Smooth muscle cell (in vitro differentiated cells): ENCODE data around the gene MYO16. TPM values are rescaled to one million over a fixed set of nuclear protein-coding genes. Genes with fewer than 3 reads are reported as not detected.

Source experiments
- DNase-seq: peaks from one replicate; lab custom pipeline; 2025; ENCODE audit not compliant: unreplicated experiment; lab: John Stamatoyannopoulos, UW
- H2AFZ ChIP-seq: fragments of 200-600 bp; sonication (generic); 2 replicates; pipeline ENCODE4 v1.6.0; 2016; ENCODE audit warnings: antibody characterized with exemption, low read depth, mild to moderate bottlenecking
- H3F3A ChIP-seq: fragments of 200-600 bp; sonication (generic); 2 replicates; pipeline ENCODE4 v1.6.0; 2017; ENCODE audit warnings: antibody characterized with exemption, low read depth
- H3K27ac ChIP-seq: fragments of 200-600 bp; sonication (generic); 2 replicates; pipeline ENCODE4 v1.5.1; 2016; ENCODE audit warnings: low read depth, mild to moderate bottlenecking
- H3K27me3 ChIP-seq: fragments of 200-600 bp; sonication (generic); 2 replicates; pipeline ENCODE4 v1.6.1; 2016; ENCODE audit warnings: low read depth, mild to moderate bottlenecking
- H3K36me3 ChIP-seq: fragments of 200-600 bp; sonication (generic); 2 replicates; pipeline ENCODE4 v1.5.1; 2016; ENCODE audit warnings: low read depth
- H3K4me1 ChIP-seq: fragments of 200-600 bp; sonication (generic); 2 replicates; pipeline ENCODE4 v1.5.1; 2016; ENCODE audit warnings: low read depth
- H3K4me2 ChIP-seq: fragments of 200-600 bp; sonication (generic); 2 replicates; pipeline ENCODE4 v1.6.0; 2016; ENCODE audit warnings: mild to moderate bottlenecking
- H3K4me3 ChIP-seq: fragments of 200-600 bp; sonication (generic); 2 replicates; pipeline ENCODE4 v1.5.1; 2016; ENCODE audit warnings: mild to moderate bottlenecking
- H3K79me2 ChIP-seq: fragments of 200-600 bp; sonication (generic); 2 replicates; pipeline ENCODE4 v1.6.0; 2016; ENCODE audit warnings: low read depth, mild to moderate bottlenecking
- H3K9ac ChIP-seq: fragments of 200-600 bp; sonication (generic); 2 replicates; pipeline ENCODE4 v1.6.0; 2016; ENCODE audit warnings: low read depth
- H3K9me3 ChIP-seq: fragments of 200-600 bp; sonication (generic); replicated peaks from 2 replicates; pipeline ENCODE4 v1.5.1; 2016; ENCODE audit warnings: low read depth
- H4K20me1 ChIP-seq: fragments of 200-600 bp; sonication (generic); 2 replicates; pipeline ENCODE4 v1.6.0; 2016; ENCODE audit warnings: low read depth
- WGBS: methylation state at CpG from one replicate; pipeline ENCODE4 v1.1.7; 2016; ENCODE audit warnings: low lambda C conversion rate; 5-methylcytosine and 5-hydroxymethylcytosine counted together
- polyA plus RNA-seq: library from polyadenylated mRNA; unstranded; fragments of >200 nt; fragmentation: Nextera tagmentation; extraction: Ambion mirVana; gene quantifications from 2 replicates; pipeline ENCODE4 v1.2.1, GENCODE V29; 2016
- total RNA-seq: library from RNA; depleted of rRNA; stranded (reverse); fragments of >200 nt; gene quantifications from 2 replicates; pipeline ENCODE4 v1.2.3, GENCODE V29; 2014
- TF ChIP-seq, protein P1 (sequence below): fragments of 200-600 bp; sonication (generic); IDR thresholded peaks from 2 replicates; pipeline ENCODE4 v1.5.1; 2017; ENCODE audit warnings: borderline replicate concordance, mild to moderate bottlenecking, antibody characterized with exemption; ENCODE audit not compliant: insufficient read depth, poor library complexity, severe bottlenecking

The MYO16 gene
- total RNA-seq = 0.09 TPM in 1 of 2 replicates, not detected in the other
- polyA plus RNA-seq = not detected in 2 replicates

DNA sequence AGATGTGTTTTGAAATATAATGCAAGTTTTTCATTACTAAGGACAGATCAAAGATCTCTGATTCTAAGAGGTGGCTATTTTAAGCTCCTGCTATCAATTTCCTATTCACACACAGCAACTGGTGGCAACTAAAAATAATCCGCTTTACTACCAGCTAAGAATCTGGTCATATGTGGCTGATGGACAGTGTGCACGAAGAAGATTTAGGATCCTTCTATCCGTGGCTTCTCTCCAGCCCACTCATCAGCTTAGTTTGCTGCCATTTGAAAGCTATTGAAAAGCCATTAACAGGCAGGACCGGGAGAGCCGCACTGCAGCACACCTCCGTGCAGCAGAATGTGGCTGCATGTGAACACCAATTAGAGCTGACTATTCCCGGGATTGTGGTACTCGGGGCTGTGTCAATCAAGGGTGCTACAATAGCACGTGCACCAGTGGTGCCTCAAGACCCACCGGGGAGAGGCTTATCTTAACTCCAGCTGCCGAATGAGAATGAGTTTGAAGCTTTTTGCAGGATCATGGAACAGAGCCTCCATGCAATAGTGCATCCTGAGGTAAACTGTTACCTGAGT lies at the start of gene MYO16:
TSS of gene MYO16 (plus strand) at position 431 of the 572 bp plus-strand sequence. CDS start 234 bp downstream, outside the sequence.
- Histone ChIP-seq H3K27ac (no peak within 1 kb of the TSS), H4K20me1 (no peaks in the 10 kb centered on the region), H3K4me3 (no peak within 1 kb of the TSS), H3F3A (no peaks in the 10 kb centered on the region), H3K79me2 (no peaks in the 10 kb centered on the region), H2AFZ (no peak within 1 kb of the TSS), H3K4me2 (no peak within 1 kb of the TSS), H3K9me3 (no peaks in the 10 kb centered on the region), H3K4me1 (no peaks in the 10 kb centered on the region), H3K9ac (no peak within 1 kb of the TSS), H3K27me3 (peaks cover 6% of the 10 kb centered on the region), H3K36me3 (no peaks in the 10 kb centered on the region)
- no peak for DNase-seq
- TF ChIP-seq, protein P1, sequence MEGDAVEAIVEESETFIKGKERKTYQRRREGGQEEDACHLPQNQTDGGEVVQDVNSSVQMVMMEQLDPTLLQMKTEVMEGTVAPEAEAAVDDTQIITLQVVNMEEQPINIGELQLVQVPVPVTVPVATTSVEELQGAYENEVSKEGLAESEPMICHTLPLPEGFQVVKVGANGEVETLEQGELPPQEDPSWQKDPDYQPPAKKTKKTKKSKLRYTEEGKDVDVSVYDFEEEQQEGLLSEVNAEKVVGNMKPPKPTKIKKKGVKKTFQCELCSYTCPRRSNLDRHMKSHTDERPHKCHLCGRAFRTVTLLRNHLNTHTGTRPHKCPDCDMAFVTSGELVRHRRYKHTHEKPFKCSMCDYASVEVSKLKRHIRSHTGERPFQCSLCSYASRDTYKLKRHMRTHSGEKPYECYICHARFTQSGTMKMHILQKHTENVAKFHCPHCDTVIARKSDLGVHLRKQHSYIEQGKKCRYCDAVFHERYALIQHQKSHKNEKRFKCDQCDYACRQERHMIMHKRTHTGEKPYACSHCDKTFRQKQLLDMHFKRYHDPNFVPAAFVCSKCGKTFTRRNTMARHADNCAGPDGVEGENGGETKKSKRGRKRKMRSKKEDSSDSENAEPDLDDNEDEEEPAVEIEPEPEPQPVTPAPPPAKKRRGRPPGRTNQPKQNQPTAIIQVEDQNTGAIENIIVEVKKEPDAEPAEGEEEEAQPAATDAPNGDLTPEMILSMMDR = no peak
- WGBS = 75% methylated on average over 11 of the region's 11 CpGs

DNA sequence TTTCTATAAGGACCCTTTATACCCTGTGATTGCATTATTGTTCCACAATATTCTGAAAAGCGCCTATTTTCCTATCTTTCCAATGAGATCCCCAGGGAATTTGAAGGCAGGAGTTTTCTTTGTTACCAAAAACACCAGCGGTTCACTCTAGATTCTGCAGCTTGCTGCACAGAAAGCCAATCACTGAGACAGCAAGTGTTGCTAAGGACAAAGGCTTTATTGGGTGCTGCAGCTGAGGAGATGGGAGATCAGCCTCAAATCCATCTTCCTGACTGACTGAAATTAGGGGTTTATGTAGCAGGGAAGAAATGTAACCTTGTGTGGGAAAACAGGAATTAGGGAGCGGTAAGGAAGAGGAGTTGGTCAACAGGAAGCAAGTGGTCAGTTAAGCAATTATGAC lies 42.6 kb upstream of the MYO16 start:
- H3K4me1 ChIP-seq = no peaks in the 10 kb centered on the region
- 91% methylated on average over 3 of the region's 3 CpGs for WGBS
- H3K27me3 ChIP-seq = no peaks in the 10 kb centered on the region
- H3K36me3 ChIP-seq = no peaks in the 10 kb centered on the region
- no peaks in the 10 kb centered on the region for H4K20me1 ChIP-seq
- no peaks in the 10 kb centered on the region for H3K79me2 ChIP-seq
- no peak for DNase-seq
- no peak overlapping the region for H3K4me2 ChIP-seq
- H3F3A ChIP-seq = no peaks in the 10 kb centered on the region
- H3K9me3 ChIP-seq = no peaks in the 10 kb centered on the region
- TF ChIP-seq, protein P1 = no peak
- H2AFZ ChIP-seq = no peak overlapping the region
- H3K4me3 ChIP-seq = no peak overlapping the region
- no peak overlapping the region for H3K9ac ChIP-seq
- no peak overlapping the region for H3K27ac ChIP-seq

DNA sequence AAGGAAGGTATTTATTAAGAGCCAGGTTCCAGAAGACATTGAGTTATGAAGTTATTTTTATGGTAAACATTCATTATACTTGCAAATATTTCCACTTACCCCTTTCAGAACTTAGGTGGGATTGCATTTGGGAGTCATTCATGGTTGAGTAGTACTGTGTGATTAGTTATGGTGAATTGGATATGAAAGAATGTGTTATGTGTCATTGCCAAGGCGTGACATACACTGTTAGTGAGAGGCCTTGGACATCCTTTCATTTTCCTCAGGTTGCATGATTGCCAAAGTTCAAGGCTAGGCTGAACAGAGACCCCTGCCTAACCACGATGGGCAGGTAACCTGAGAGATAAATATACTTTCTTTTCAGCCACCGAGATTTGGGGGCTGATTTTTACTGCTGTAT lies 40.9 kb upstream of the MYO16 start:
- WGBS = 85% methylated on average over 3 of the region's 3 CpGs
- no peaks in the 10 kb centered on the region for H4K20me1 ChIP-seq
- no peaks in the 10 kb centered on the region for H3K79me2 ChIP-seq
- H3K4me1 ChIP-seq = no peaks in the 10 kb centered on the region
- H3K36me3 ChIP-seq = no peaks in the 10 kb centered on the region
- H3K9me3 ChIP-seq = no peaks in the 10 kb centered on the region
- no peak overlapping the region for H3K27ac ChIP-seq
- TF ChIP-seq, protein P1 = no peak
- H3K9ac ChIP-seq = no peak overlapping the region
- H3F3A ChIP-seq = no peaks in the 10 kb centered on the region
- H3K4me3 ChIP-seq = no peak overlapping the region
- H3K4me2 ChIP-seq = no peak overlapping the region
- H2AFZ ChIP-seq = no peak overlapping the region
- no peak for DNase-seq
- no peaks in the 10 kb centered on the region for H3K27me3 ChIP-seq

DNA sequence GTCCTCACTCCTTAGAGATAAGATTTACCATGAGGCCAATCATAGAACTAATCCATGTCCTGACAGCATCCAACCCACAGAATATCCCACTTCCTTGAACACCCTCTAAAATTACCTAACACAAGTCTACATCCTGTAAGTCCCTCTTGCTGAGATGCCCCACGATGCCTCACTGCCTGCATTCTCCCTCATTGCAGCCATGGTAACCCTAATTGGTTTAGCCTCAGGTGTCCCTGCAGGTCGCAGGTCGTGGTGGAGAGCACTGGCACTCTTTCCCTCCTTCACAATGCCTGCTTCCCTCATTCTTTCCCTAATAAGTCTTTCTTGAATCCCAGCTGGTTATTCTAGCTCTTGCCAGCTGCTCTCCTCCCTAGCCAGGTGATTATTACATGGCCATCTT lies 35.3 kb upstream of the MYO16 start:
- Histone ChIP-seq H3K9me3 (no peaks in the 10 kb centered on the region), H3F3A (no peaks in the 10 kb centered on the region), H3K4me2 (no peak overlapping the region), H4K20me1 (no peaks in the 10 kb centered on the region), H3K4me1 (peaks cover 5% of the 10 kb centered on the region), H3K36me3 (no peaks in the 10 kb centered on the region), H3K9ac (no peak overlapping the region), H2AFZ (no peak overlapping the region), H3K27ac (no peak overlapping the region), H3K79me2 (no peaks in the 10 kb centered on the region), H3K27me3 (peaks cover 12% of the 10 kb centered on the region), H3K4me3 (no peak overlapping the region)
- no peak for DNase-seq
- TF ChIP-seq, protein P1 = no peak
- 51% methylated on average over 3 of the region's 3 CpGs for WGBS
